ENCODE measurements around the gene DYNLL2.

DNA sequence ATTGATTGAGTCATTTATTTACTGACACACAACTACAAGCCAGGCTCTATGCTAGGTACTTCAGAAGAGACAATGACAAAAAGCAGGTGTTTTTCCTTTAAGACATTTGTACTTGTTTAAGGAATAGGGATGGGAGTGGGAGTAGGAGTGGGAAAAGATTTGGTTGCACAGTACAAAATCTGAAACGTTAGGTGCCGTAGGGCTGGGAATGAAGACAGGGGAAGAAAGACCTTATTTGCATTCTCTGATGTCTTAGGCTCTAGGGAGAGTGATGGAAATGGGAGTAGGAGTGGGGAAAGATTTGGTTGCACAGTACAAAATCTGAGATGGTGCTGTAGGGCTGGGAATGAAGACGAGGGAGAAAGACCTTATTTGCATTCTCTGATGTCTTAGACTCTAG lies 36.3 kb downstream of the DYNLL2 start:
- TF ChIP-seq, protein P1, sequence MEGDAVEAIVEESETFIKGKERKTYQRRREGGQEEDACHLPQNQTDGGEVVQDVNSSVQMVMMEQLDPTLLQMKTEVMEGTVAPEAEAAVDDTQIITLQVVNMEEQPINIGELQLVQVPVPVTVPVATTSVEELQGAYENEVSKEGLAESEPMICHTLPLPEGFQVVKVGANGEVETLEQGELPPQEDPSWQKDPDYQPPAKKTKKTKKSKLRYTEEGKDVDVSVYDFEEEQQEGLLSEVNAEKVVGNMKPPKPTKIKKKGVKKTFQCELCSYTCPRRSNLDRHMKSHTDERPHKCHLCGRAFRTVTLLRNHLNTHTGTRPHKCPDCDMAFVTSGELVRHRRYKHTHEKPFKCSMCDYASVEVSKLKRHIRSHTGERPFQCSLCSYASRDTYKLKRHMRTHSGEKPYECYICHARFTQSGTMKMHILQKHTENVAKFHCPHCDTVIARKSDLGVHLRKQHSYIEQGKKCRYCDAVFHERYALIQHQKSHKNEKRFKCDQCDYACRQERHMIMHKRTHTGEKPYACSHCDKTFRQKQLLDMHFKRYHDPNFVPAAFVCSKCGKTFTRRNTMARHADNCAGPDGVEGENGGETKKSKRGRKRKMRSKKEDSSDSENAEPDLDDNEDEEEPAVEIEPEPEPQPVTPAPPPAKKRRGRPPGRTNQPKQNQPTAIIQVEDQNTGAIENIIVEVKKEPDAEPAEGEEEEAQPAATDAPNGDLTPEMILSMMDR (conservative IDR thresholded peaks at IDR 0.05; ENCODE audit: low read length) = no peak
- no peak for TF ChIP-seq EZH2phosphoT487 (IDR thresholded peaks at IDR 0.05; ENCODE audit: borderline replicate concordance, low read depth, low read length)

Data from OCI-LY7 (cell line).